OCI-LY3 (cell line): Measurements from ENCODE around the gene MAS1.

ENCODE experiments used
- CTCF ChIP-seq: fragments of 200-600, 300-600 bp; sonication (generic); IDR thresholded peaks from 2 replicates; pipeline ENCODE4 v1.5.1; 2014; ENCODE audit warnings: antibody characterized with exemption, low read length, low read depth
- EZH2phosphoT487 ChIP-seq: fragments of 200-600 bp; shearing (Covaris generic); IDR thresholded peaks from 2 replicates; pipeline ENCODE4 v1.6.1; 2018; ENCODE audit warnings: antibody characterized with exemption, mixed run types, low read depth

- TF ChIP-seq CTCF = no peak
- no peak for TF ChIP-seq EZH2phosphoT487
These were observed 25.4 kb downstream of the MAS1 start for GRCh38 chr6:159916237-159916636.
